Ascending aorta (tissue), 2 donors: Measurements from ENCODE around the gene NCBP3. TPM values are rescaled to one million over a fixed set of nuclear protein-coding genes. Genes with fewer than 3 reads are reported as not detected.
A peak's percentile ranks its signal among the peaks of the same experiment; 100 is the strongest.
"Not testable (repeated sequence)": the region's sequence is repeated elsewhere in the genome, so short reads cannot be mapped to it uniquely, and the experiment has no call there.

ENCODE experiments used
- DNase-seq, 2 donors: peaks; one replicate each; pipeline ENCODE4 v3.0.0-alpha.2; 2019; ENCODE audit warnings: low spot score in 2 of 2
- H3K27ac ChIP-seq, 2 donors: fragments of 200-600 bp; sonication (generic); one replicate each; pipeline ENCODE4 v1.5.1; 2016 to 2017; ENCODE audit warnings: mild to moderate bottlenecking in 1 of 2
- H3K27me3 ChIP-seq: fragments of 200-600 bp; sonication (generic); one replicate; pipeline ENCODE4 v1.5.1; 2017
- H3K36me3 ChIP-seq, 2 donors: fragments of 200-600 bp; sonication (generic); one replicate each; pipeline ENCODE4 v1.5.1; 2016
- H3K4me1 ChIP-seq, 2 donors: fragments of 200-600 bp; sonication (generic); one replicate each; pipeline ENCODE4 v1.5.1; 2016 to 2017; ENCODE audit warnings: mild to moderate bottlenecking in 1 of 2
- H3K4me3 ChIP-seq, 2 donors: fragments of 200-600 bp; sonication (generic); one replicate each; pipeline ENCODE4 v1.5.1; 2016 to 2017; ENCODE audit warnings: mild to moderate bottlenecking in 1 of 2
- H3K9me3 ChIP-seq, 2 donors: fragments of 200-600 bp; sonication (generic); one replicate each; pipeline ENCODE4 v1.5.1; 2016
- intact Hi-C: fragments of 100-400 bp; cut with DNase I; formaldehyde crosslinking; loops from one replicate; pipeline ENCODE4 v1.15.1; 2023
- total RNA-seq: library from RNA; depleted of rRNA; stranded (reverse); fragments of >200 nt; gene quantifications from one replicate; pipeline ENCODE4 v1.1.0, GENCODE V29; 2016
- TF ChIP-seq, protein P1 (sequence below), 3 experiments: fragments of 200-600 bp in 2 of 3; fragments of 450-650 bp in 1 of 3; sonication (generic) in 2 of 3; IDR thresholded peaks; one replicate each; pipeline ENCODE4 v1.5.1; 2016 to 2019; ENCODE audit warnings: antibody characterized with exemption in 3 of 3, mild to moderate bottlenecking in 1 of 3, moderate library complexity in 1 of 3

Gene NCBP3
- total RNA-seq, 1 donor from 2014 or later: 3.9 TPM

DNA sequence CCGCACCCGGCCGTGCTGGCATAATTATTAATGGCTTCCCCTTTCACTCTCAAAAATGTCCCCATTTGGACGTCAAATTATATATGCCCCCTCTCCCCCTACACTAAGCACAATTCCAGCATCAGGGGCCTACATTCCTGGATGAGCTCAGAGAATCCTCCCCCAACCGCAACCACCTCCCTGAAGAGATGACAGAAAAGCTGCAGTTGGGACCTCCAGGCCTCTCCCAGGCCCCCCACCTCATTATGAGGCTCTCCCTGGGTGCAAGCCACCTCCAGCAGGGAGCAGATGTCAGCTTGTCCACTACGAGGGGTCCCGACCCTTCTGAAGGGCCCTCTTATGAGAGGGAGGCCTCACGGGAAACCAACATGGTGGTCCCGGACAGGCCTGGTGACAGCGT lies 18.5 kb upstream of the NCBP3 start:
- H3K9me3 ChIP-seq: no peaks in the 10 kb centered on the region
- peaks cover 9 to 23% of the 10 kb centered on the region in 2 donors for H3K36me3 ChIP-seq
- TF ChIP-seq, protein P1, sequence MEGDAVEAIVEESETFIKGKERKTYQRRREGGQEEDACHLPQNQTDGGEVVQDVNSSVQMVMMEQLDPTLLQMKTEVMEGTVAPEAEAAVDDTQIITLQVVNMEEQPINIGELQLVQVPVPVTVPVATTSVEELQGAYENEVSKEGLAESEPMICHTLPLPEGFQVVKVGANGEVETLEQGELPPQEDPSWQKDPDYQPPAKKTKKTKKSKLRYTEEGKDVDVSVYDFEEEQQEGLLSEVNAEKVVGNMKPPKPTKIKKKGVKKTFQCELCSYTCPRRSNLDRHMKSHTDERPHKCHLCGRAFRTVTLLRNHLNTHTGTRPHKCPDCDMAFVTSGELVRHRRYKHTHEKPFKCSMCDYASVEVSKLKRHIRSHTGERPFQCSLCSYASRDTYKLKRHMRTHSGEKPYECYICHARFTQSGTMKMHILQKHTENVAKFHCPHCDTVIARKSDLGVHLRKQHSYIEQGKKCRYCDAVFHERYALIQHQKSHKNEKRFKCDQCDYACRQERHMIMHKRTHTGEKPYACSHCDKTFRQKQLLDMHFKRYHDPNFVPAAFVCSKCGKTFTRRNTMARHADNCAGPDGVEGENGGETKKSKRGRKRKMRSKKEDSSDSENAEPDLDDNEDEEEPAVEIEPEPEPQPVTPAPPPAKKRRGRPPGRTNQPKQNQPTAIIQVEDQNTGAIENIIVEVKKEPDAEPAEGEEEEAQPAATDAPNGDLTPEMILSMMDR (IDR thresholded peaks at IDR 0.05): no peak
- intact Hi-C loops: no loop called here
- H3K27ac ChIP-seq: peak overlapping the region; percentile 77 to 81
- H3K27me3 ChIP-seq: no peaks in the 10 kb centered on the region
- no peak overlapping the region for H3K4me3 ChIP-seq
- peaks cover 9 to 11% of the 10 kb centered on the region in 2 donors for H3K4me1 ChIP-seq
- DNase-seq: no peak

DNA sequence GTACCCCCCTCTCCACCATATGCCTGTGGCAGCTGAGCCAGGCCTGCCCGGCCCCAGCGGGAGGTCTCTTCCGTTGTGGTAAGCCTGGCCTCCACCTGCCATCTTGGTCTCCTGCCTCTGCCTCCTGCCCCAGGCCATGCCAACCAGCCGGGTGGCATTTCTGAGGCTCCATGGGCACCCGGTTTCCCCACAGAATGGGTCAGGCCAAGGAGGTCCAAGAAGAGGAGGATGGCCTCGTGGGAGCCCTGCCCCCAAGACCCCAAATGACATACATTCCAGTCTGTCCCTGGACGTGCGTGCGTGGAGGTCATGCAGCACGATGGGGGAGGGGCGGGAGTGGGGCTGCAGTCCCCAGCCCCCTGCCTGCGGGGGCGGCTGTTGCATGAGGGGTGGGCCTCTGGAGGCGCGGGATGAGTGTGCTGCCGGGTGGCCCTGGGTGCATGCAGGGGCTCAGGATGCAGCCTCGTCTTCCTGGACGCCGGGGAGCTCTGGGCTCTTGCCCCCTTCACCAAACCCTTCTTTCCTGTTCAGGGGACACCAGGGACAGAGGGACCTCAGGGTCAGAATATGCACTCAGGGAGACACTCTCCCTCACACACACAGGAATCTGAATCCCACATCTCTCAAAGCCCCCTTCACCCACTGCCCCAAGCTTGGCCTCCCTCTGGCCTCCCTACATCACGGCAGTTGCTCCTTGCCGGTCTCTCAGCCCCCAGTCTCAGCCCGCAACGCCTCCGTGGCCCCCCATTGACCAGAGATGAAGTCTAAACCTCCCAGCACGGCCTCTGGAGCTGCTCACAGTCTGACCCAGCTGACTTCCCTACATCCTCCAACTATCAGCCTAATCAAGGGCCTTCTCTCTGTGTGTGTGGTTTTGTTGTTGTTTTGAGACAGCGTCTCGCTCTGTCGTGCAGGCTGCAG lies 16.0 kb upstream of the NCBP3 start:
- Histone ChIP-seq H3K36me3 (peaks cover 9 to 23% of the 10 kb centered on the region in 2 donors), H3K9me3 (no peaks in the 10 kb centered on the region), H3K27ac (no peak overlapping the region), H3K27me3 (no peaks in the 10 kb centered on the region), H3K4me3 (no peak overlapping the region), H3K4me1 (peaks cover 9 to 11% of the 10 kb centered on the region in 2 donors)
- intact Hi-C loops: loop anchor here (2.0 kb wide), 1 partner anchor 143 kb away; no protein-coding TSS in a partner anchor
- TF ChIP-seq, protein P1 (IDR thresholded peaks at IDR 0.05): no peak
- DNase-seq: no peak

DNA sequence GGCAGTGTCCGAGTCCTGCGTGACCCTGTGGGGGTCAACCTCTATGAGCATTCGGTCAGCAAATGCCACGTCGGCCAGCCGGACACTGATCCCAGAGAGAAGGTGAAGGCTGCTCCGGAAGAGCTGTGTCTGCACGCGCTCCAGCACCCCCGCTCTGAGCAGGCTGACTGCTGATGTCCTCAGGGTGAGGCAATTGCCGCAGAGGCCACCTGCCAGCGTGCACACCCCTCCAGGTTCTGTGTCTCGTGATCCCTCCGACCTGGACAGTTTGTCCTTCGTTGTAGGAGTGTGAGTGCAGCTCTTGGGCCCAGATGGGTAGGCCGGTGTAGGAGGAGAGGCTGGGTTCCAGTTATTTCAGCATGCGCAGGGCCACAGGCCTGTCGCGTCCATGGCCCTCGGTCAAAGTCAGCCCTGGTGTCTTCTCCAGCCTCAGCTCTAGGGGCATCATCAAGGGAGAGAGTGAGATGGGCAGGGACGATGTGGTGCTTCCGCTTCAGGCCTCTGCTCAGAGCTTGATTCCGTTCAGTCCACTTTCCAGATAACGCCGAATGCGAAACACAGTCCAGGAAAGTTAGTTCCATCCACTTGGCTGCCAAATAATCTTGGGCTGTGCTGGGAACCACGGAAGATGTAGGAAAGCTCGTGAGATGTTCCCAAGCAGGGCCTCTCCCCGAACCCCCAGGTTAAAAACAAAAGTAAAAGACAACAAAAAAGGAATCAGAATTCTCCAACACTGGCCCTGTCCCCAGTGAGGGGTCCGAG lies 15.1 kb upstream of the NCBP3 start:
- intact Hi-C loops: no loop called here
- no peaks in the 10 kb centered on the region for H3K27me3 ChIP-seq
- H3K27ac ChIP-seq: no peak overlapping the region
- no peak overlapping the region for H3K4me3 ChIP-seq
- no peak for DNase-seq
- TF ChIP-seq, protein P1 (IDR thresholded peaks at IDR 0.05): no peak
- peaks cover 9 to 11% of the 10 kb centered on the region in 2 donors for H3K4me1 ChIP-seq
- H3K9me3 ChIP-seq: no peaks in the 10 kb centered on the region
- peaks cover 9 to 23% of the 10 kb centered on the region in 2 donors for H3K36me3 ChIP-seq

DNA sequence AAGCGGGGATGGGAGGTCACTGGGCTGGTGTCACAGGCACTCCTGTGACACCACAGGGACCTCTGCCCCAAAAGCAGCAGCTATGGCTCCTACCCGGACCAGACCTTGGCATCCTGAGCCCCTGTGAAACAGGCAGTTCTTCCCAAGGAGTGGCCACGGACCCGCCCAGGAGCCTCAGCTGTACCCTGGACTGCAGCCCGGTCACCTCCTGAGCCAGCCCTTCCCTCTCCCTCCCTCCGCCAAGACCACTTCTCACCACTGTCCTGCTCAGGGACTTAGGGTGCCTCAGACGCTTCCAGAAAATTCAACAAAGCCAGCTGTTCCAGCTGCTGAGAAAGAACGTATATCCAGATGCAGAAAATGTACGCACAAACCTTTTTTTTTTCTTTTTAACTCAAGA lies 13.9 kb upstream of the NCBP3 start:
- Histone ChIP-seq H3K4me1 (peaks cover 4% of the 10 kb centered on the region in 2 donors), H3K4me3 (no peak overlapping the region), H3K27ac (no peak overlapping the region), H3K36me3 (peaks cover 9 to 23% of the 10 kb centered on the region in 2 donors), H3K27me3 (no peaks in the 10 kb centered on the region), H3K9me3 (no peaks in the 10 kb centered on the region)
- intact Hi-C loops: no loop called here
- TF ChIP-seq, protein P1 (IDR thresholded peaks at IDR 0.05): no peak
- DNase-seq: no peak

DNA sequence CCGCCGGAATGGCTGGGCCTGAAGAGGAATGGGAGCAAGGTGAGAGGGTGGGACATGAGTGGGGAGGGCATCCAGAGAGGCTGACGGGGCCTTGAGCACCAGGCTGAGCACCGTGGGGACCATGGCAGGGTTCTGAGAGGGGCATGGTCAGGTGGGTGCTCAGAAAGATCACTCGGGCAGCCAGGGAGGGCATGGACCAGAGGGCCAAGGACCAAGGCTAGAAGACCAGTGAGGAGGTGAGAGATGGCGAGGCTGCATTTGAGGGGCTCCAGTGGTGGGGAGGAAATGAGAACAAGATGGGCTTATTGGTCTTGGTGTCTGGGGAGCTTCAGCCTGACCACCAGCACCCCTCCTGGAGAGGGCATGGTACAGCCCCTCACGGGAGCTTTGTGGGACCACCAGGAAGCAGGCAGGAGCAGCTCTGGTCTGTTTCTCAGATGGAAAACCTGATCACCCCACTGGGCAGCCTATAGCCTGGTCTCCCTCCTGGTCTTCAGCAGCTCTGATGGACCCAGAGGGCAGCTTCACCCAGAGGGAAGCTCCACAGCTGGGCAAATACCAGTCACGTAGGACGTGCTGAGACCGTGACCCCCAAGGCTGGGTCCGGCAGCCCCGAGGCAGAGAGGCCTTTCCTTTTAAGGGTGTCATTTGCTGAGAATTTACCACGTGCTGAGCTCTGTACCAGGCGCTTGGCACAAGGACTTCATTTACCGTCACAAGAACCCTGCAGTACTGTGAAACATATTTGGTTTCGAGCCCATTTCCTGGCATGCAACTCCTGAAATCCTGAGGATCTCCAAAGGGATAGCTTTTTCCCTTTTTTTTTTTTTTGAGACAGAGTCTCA lies 11.4 kb upstream of the NCBP3 start:
- H3K4me3 ChIP-seq: no peak overlapping the region
- H3K9me3 ChIP-seq: no peaks in the 10 kb centered on the region
- TF ChIP-seq, protein P1 (IDR thresholded peaks at IDR 0.05): no peak
- H3K27ac ChIP-seq: no peak overlapping the region
- H3K36me3 ChIP-seq: peaks cover 9 to 23% of the 10 kb centered on the region in 2 donors
- intact Hi-C loops: no loop called here
- no peak for DNase-seq
- no peaks in the 10 kb centered on the region for H3K4me1 ChIP-seq
- no peaks in the 10 kb centered on the region for H3K27me3 ChIP-seq

DNA sequence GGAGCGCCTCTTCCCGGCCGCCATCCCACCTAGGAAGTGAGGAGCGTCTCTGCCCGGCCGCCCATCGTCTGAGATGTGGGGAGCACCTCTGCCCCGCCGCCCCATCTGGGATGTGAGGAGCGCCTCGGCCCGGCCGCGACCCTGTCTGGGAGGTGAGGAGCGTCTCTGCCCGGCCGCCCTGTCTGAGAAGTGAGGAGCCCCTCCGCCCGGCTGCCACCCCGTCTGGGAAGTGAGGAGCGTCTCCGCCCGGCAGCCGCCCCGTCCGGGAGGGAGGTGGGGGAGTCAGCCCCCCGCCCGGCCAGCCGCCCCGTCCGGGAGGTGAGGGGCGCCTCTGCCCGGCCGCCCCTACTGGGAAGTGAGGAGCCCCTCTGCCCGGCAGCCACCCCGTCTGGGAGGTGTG lies 8.2 kb upstream of the NCBP3 start:
- H3K27me3 ChIP-seq, intact Hi-C loops, H3K9me3 ChIP-seq, H3K27ac ChIP-seq, H3K4me1 ChIP-seq, H3K4me3 ChIP-seq, H3K36me3 ChIP-seq, DNase-seq: not testable (repeated sequence)
